ENCODE results near the gene ZBTB8A.

- TF ChIP-seq CTCF (IDR thresholded peaks at IDR 0.05): no peak
- no peak for TF ChIP-seq POLR2A (IDR thresholded peaks at IDR 0.05)
- TF ChIP-seq POLR2AphosphoS5 (IDR thresholded peaks at IDR 0.05): no peak
Measured at GRCh38 chr1:32626176-32626575, 86.9 kb downstream of the ZBTB8A start.

All from breast epithelium (tissue), 3 donors.